ENCODE data around the gene REPS1. TPM values are rescaled to one million over a fixed set of nuclear protein-coding genes. Genes with fewer than 3 reads are reported as not detected.

The REPS1 gene
- total RNA-seq, 1 experiment from 2014 or later: 27.4 TPM

DNA sequence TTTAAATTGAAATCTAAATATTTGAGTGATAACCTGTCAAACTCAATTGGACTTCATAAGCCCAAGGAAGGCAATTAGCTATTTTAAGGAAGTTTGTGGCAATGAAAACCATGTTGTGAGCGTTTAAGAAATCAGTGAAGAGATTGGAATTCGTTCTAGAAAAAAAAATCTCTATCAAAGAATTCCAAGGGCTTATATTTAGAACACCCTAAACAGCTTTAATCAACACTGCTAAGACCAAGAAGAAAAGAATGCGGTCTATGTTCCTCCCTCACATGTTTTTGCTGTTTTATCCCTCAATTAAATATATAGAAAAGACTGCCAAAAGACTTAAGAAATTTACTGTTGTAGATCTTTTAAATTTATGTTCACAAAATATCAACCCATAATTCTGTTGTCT, 23.9 kb upstream of the REPS1 start:
- H2AFZ ChIP-seq (ENCODE audit: low read length): no peak overlapping the region
- no peak overlapping the region for H3K4me2 ChIP-seq (ENCODE audit: low read length)
- no peak for ATAC-seq
- intact Hi-C loops (cut with micrococcal nuclease): no loop called here
- no peaks in the 10 kb centered on the region for H4K20me1 ChIP-seq (ENCODE audit: low read length)
- no peak overlapping the region for H3K27ac ChIP-seq (ENCODE audit: low read length)
- H3K9me2 ChIP-seq (replicated peaks; ENCODE audit: low read length): no peaks in the 10 kb centered on the region
- BruUV-seq (replicated peaks): no TSS peak
- H3K4me1 ChIP-seq (ENCODE audit: insufficient read depth, low read length): no peaks in the 10 kb centered on the region
- no peak overlapping the region for H3K4me3 ChIP-seq (ENCODE audit: low read length)
- DNase-seq: no peak
- no peak for TF ChIP-seq EZH2 (IDR thresholded peaks at IDR 0.05; ENCODE audit: low read length, unreplicated experiment)
- H3K27me3 ChIP-seq (ENCODE audit: low read length): no peaks in the 10 kb centered on the region
- H3K9me3 ChIP-seq (ENCODE audit: low read length): no peaks in the 10 kb centered on the region
- no peaks in the 10 kb centered on the region for H3K36me3 ChIP-seq (ENCODE audit: low read depth, low read length)
- no peaks in the 10 kb centered on the region for H3F3A ChIP-seq (ENCODE audit: low read length, unreplicated experiment)
- H3K9ac ChIP-seq (ENCODE audit: low read length): no peak overlapping the region
- ChIA-PET POLR2A (ENCODE audit: unreplicated experiment) (no interaction called here), CTCF (no interaction called here)
- H3K79me2 ChIP-seq (ENCODE audit: low read length): no peaks in the 10 kb centered on the region

DNA sequence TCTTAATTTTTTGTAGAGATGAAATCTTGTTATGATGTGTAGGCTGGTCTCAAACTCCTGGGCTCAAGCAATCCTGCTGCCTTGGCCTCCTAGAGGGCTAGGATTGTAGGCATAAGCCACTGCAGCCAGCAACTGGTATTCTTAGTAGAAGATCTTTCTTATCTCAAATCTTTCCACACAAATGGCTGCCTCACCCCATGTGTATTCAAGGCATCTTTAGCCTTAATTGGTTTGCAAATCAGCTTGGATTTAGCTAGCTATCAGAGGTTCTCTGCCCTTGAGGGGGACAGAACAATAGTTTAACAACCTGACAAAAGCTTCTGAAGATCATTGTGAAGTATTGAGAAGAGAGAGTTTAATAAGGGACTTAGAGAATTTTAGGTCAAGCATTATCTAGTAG, 22.6 kb upstream of the REPS1 start:
- Histone ChIP-seq H3F3A (ENCODE audit: low read length, unreplicated experiment) (no peaks in the 10 kb centered on the region), H4K20me1 (ENCODE audit: low read length) (no peaks in the 10 kb centered on the region), H3K27ac (ENCODE audit: low read length) (no peak overlapping the region), H2AFZ (ENCODE audit: low read length) (no peak overlapping the region), H3K27me3 (ENCODE audit: low read length) (no peaks in the 10 kb centered on the region), H3K4me2 (ENCODE audit: low read length) (no peak overlapping the region), H3K4me3 (ENCODE audit: low read length) (no peak overlapping the region), H3K79me2 (ENCODE audit: low read length) (no peaks in the 10 kb centered on the region), H3K9ac (ENCODE audit: low read length) (no peak overlapping the region), H3K36me3 (ENCODE audit: low read depth, low read length) (no peaks in the 10 kb centered on the region), H3K4me1 (ENCODE audit: insufficient read depth, low read length) (no peaks in the 10 kb centered on the region), H3K9me2 (replicated peaks; ENCODE audit: low read length) (no peaks in the 10 kb centered on the region), H3K9me3 (ENCODE audit: low read length) (no peaks in the 10 kb centered on the region)
- CTCF ChIA-PET: no interaction called here
- intact Hi-C loops (cut with micrococcal nuclease): no loop called here
- DNase-seq: no peak
- no peak for TF ChIP-seq EZH2phosphoT487 (IDR thresholded peaks at IDR 0.05; ENCODE audit: borderline replicate concordance, low read length)
- TF ChIP-seq, protein P1, sequence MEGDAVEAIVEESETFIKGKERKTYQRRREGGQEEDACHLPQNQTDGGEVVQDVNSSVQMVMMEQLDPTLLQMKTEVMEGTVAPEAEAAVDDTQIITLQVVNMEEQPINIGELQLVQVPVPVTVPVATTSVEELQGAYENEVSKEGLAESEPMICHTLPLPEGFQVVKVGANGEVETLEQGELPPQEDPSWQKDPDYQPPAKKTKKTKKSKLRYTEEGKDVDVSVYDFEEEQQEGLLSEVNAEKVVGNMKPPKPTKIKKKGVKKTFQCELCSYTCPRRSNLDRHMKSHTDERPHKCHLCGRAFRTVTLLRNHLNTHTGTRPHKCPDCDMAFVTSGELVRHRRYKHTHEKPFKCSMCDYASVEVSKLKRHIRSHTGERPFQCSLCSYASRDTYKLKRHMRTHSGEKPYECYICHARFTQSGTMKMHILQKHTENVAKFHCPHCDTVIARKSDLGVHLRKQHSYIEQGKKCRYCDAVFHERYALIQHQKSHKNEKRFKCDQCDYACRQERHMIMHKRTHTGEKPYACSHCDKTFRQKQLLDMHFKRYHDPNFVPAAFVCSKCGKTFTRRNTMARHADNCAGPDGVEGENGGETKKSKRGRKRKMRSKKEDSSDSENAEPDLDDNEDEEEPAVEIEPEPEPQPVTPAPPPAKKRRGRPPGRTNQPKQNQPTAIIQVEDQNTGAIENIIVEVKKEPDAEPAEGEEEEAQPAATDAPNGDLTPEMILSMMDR (conservative IDR thresholded peaks at IDR 0.05; ENCODE audit: low read depth, low read length): no peak
- no peak for TF ChIP-seq EZH2 (IDR thresholded peaks at IDR 0.05; ENCODE audit: low read length, unreplicated experiment)
- BruUV-seq (replicated peaks): no TSS peak
- POLR2A ChIA-PET (ENCODE audit: unreplicated experiment): no interaction called here
- no peak for ATAC-seq

DNA sequence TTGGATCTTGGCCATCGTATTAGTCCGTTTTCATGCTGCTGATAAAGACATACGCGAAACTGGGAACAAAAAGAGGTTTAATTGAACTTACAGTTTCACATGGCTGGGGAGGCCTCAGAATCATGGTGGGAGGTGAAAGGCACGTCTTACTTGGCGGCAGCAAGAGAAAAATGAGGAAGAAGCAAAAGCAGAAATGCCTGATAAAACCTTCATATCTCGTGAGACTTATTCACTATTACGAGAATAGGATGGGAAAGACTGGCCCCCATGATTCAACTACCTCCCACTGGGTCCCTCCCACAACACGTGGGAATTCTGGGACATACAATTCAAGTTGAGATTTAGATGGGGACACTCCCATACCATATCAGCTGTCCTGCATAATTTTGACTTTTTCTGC, 20.1 kb upstream of the REPS1 start:
- BruUV-seq (replicated peaks): no TSS peak
- H4K20me1 ChIP-seq (ENCODE audit: low read length): no peaks in the 10 kb centered on the region

More for the DNA sequence above, 20.1 kb upstream of the REPS1 start:
- no peak overlapping the region for H3K4me3 ChIP-seq (ENCODE audit: low read length)
- H3K27me3 ChIP-seq (ENCODE audit: low read length): no peaks in the 10 kb centered on the region
- TF ChIP-seq EZH2phosphoT487 (IDR thresholded peaks at IDR 0.05; ENCODE audit: borderline replicate concordance, low read length): no peak
- TF ChIP-seq, protein P1 (conservative IDR thresholded peaks at IDR 0.05; ENCODE audit: low read depth, low read length): no peak
- no peak for TF ChIP-seq EZH2 (IDR thresholded peaks at IDR 0.05; ENCODE audit: low read length, unreplicated experiment)
- CTCF ChIA-PET: no interaction called here
- H3K27ac ChIP-seq (ENCODE audit: low read length): no peak overlapping the region
- H3K36me3 ChIP-seq (ENCODE audit: low read depth, low read length): no peaks in the 10 kb centered on the region
- no peaks in the 10 kb centered on the region for H3K9me2 ChIP-seq (replicated peaks; ENCODE audit: low read length)
- intact Hi-C loops (cut with micrococcal nuclease): no loop called here
- H3K79me2 ChIP-seq (ENCODE audit: low read length): no peaks in the 10 kb centered on the region
- POLR2A ChIA-PET (ENCODE audit: unreplicated experiment): no interaction called here
- H3F3A ChIP-seq (ENCODE audit: low read length, unreplicated experiment): no peaks in the 10 kb centered on the region
- H2AFZ ChIP-seq (ENCODE audit: low read length): no peak overlapping the region
- no peak overlapping the region for H3K9ac ChIP-seq (ENCODE audit: low read length)
- no peaks in the 10 kb centered on the region for H3K4me1 ChIP-seq (ENCODE audit: insufficient read depth, low read length)
- ATAC-seq (no peak), DNase-seq (no peak)
- H3K9me3 ChIP-seq (ENCODE audit: low read length): no peaks in the 10 kb centered on the region
- no peak overlapping the region for H3K4me2 ChIP-seq (ENCODE audit: low read length)

Measured in PC-3 (cell line).